CD4-positive, alpha-beta memory T cell (primary cell): ENCODE results near the gene NRXN3. TPM values are rescaled to one million over a fixed set of nuclear protein-coding genes. Genes with fewer than 3 reads are reported as not detected.

Source experiments
- CTCF ChIA-PET: fragments of 350-600 bp; sonication (Branson Sonifier 250); formaldehyde crosslinking; loops from one replicate; lab custom pipeline; 2021; ENCODE audit warnings: inconsistent platforms; ENCODE audit not compliant: partially characterized antibody; lab: Charles Lee
- POLR2A ChIA-PET: fragments of 350-600 bp; sonication (Branson Sonifier 250); formaldehyde crosslinking; loops from one replicate; lab custom pipeline; 2021; ENCODE audit not compliant: partially characterized antibody; lab: Charles Lee
- DNase-seq, 5 donors: peaks; one replicate each; pipeline versions ENCODE4 v3.0.0 to v3.0.0-alpha.2; 2020 to 2022; ENCODE audit warnings: mixed read lengths in 1 of 5
- H3K27ac ChIP-seq: one replicate; pipeline ENCODE4 v1.7.0; 2013; ENCODE audit warnings: low read depth, low read length
- H3K27me3 ChIP-seq: 2 replicates; pipeline ENCODE4 v1.7.0; 2013; ENCODE audit warnings: mild to moderate bottlenecking, low read length, moderate library complexity; ENCODE audit not compliant: insufficient read depth
- H3K36me3 ChIP-seq: 2 replicates; pipeline ENCODE4 v1.7.0; 2013; ENCODE audit warnings: mild to moderate bottlenecking, low read length, moderate library complexity; ENCODE audit not compliant: insufficient read depth
- H3K4me1 ChIP-seq: 2 replicates; pipeline ENCODE4 v1.7.0; 2013; ENCODE audit warnings: mild to moderate bottlenecking, low read length, moderate library complexity; ENCODE audit not compliant: insufficient read depth
- H3K4me3 ChIP-seq, 2 donors: one replicate each; pipeline ENCODE4 v1.7.0; 2013; ENCODE audit warnings: low read length in 2 of 2, mild to moderate bottlenecking in 1 of 2
- H3K9me3 ChIP-seq, 2 donors: one replicate each; pipeline ENCODE4 v1.7.0; 2013; ENCODE audit warnings: low read length in 2 of 2, control low read depth in 1 of 2; ENCODE audit not compliant: control insufficient read depth in 1 of 2
- H3K27ac Mint-ChIP-seq, 7 donors: one replicate each; pipeline ENCODE4 v1.8.0; 2020 to 2021; ENCODE audit warnings: mixed read lengths in 7 of 7, mild to moderate bottlenecking in 6 of 7, inconsistent platforms in 3 of 7, moderate library complexity in 3 of 7
- H3K27me3 Mint-ChIP-seq, 2 donors: one replicate each; pipeline ENCODE4 v1.8.0; 2020 to 2021; ENCODE audit warnings: mixed read lengths in 2 of 2
- H3K36me3 Mint-ChIP-seq, 2 donors: one replicate each; pipeline ENCODE4 v1.8.0; 2020 to 2021; ENCODE audit warnings: mixed read lengths in 2 of 2, inconsistent platforms in 1 of 2, mild to moderate bottlenecking in 1 of 2
- H3K4me1 Mint-ChIP-seq, 4 donors: one replicate each; pipeline ENCODE4 v1.8.0; 2020 to 2021; ENCODE audit warnings: mixed read lengths in 4 of 4, mild to moderate bottlenecking in 1 of 4
- H3K4me3 Mint-ChIP-seq, 8 donors: one replicate each; pipeline ENCODE4 v1.8.0; 2020 to 2021; ENCODE audit warnings: mixed read lengths in 8 of 8, mild to moderate bottlenecking in 7 of 8, moderate library complexity in 6 of 8, inconsistent platforms in 3 of 8
- H3K9me3 Mint-ChIP-seq, 8 donors: one replicate each; pipeline ENCODE4 v1.8.0; 2020 to 2021; ENCODE audit warnings: mixed read lengths in 8 of 8, mild to moderate bottlenecking in 5 of 8, inconsistent platforms in 3 of 8, moderate library complexity in 1 of 8
- intact Hi-C: fragments of 100-400 bp; cut with micrococcal nuclease; formaldehyde crosslinking; loops from one replicate; pipeline ENCODE4 v1.15.1; 2023
- polyA plus RNA-seq, 2 donors: library from polyadenylated mRNA; unstranded; fragments of 300-500 nt; fragmentation: Illumina TruSeq; gene quantifications; one replicate each; pipeline ENCODE4 v1.2.3, GENCODE V29; 2021
- total RNA-seq, 2 experiments: library from RNA; stranded (reverse); gene quantifications; one replicate each; pipeline ENCODE4 v1.2.3, GENCODE V29; 2021

The NRXN3 gene
- total and polyA plus RNA-seq, 4 experiments from 2014 or later: not detected

- Histone ChIP-seq H3K27me3 (no peaks in the 10 kb centered on the region), H3K9me3 (no peaks in the 10 kb centered on the region), H3K36me3 (no peaks in the 10 kb centered on the region), H3K4me1 (no peaks in the 10 kb centered on the region), H3K4me3 (no peak overlapping the region), H3K27ac (no peak overlapping the region)
- H3K9me3 Mint-ChIP-seq: peaks cover 0 to 6% (median 3%) of the 10 kb centered on the region in 8 donors
- no peaks in the 10 kb centered on the region for H3K36me3 Mint-ChIP-seq
- no peaks in the 10 kb centered on the region for H3K27me3 Mint-ChIP-seq
- POLR2A ChIA-PET: no interaction called here
- no peak overlapping the region for H3K4me3 Mint-ChIP-seq
- CTCF ChIA-PET: no interaction called here
- no peak overlapping the region for H3K27ac Mint-ChIP-seq
- no peak for DNase-seq
- intact Hi-C loops: no loop called here
- H3K4me1 Mint-ChIP-seq: no peaks in the 10 kb centered on the region
These were observed 1249.6 kb downstream of the NRXN3 start for GRCh38 chr14:79419571-79420327.

- ChIA-PET POLR2A (no interaction called here), CTCF (no interaction called here)
- intact Hi-C loops: no loop called here
- no peaks in the 10 kb centered on the region for H3K27me3 Mint-ChIP-seq
- Histone ChIP-seq H3K4me3 (no peak overlapping the region), H3K27me3 (no peaks in the 10 kb centered on the region), H3K36me3 (no peaks in the 10 kb centered on the region), H3K9me3 (no peaks in the 10 kb centered on the region), H3K4me1 (no peaks in the 10 kb centered on the region), H3K27ac (no peak overlapping the region)
- H3K4me3 Mint-ChIP-seq: no peak overlapping the region
- no peak for DNase-seq
- H3K4me1 Mint-ChIP-seq: no peaks in the 10 kb centered on the region
- H3K27ac Mint-ChIP-seq: no peak overlapping the region
- peaks cover 0 to 6% (median 3%) of the 10 kb centered on the region in 8 donors for H3K9me3 Mint-ChIP-seq
- no peaks in the 10 kb centered on the region for H3K36me3 Mint-ChIP-seq
These were observed 1250.6 kb downstream of the NRXN3 start for GRCh38 chr14:79420725-79421124.

- CTCF ChIA-PET: no interaction called here
- no peaks in the 10 kb centered on the region for H3K36me3 Mint-ChIP-seq
These were observed 1251.6 kb downstream of the NRXN3 start for GRCh38 chr14:79421811-79422210.

GRCh38 chr14:79424462-79424861 lies 1254.3 kb downstream of the NRXN3 start:
- Histone ChIP-seq H3K27me3 (no peaks in the 10 kb centered on the region), H3K9me3 (no peaks in the 10 kb centered on the region), H3K4me3 (no peak overlapping the region), H3K4me1 (no peaks in the 10 kb centered on the region), H3K27ac (no peak overlapping the region), H3K36me3 (no peaks in the 10 kb centered on the region)
- intact Hi-C loops: no loop called here
- no peaks in the 10 kb centered on the region for H3K36me3 Mint-ChIP-seq
- CTCF ChIA-PET: no interaction called here
- POLR2A ChIA-PET: no interaction called here
- no peak overlapping the region for H3K4me3 Mint-ChIP-seq
- H3K9me3 Mint-ChIP-seq: peaks cover 0 to 12% (median under 1%) of the 10 kb centered on the region in 8 donors
- DNase-seq: no peak
- H3K4me1 Mint-ChIP-seq: no peaks in the 10 kb centered on the region
- no peaks in the 10 kb centered on the region for H3K27me3 Mint-ChIP-seq
- H3K27ac Mint-ChIP-seq: no peak overlapping the region

More at GRCh38 chr14:79421811-79422210, 1251.6 kb downstream of the NRXN3 start:
- no peaks in the 10 kb centered on the region for H3K36me3 ChIP-seq
- H3K27me3 Mint-ChIP-seq: no peaks in the 10 kb centered on the region
- no peaks in the 10 kb centered on the region for H3K4me1 ChIP-seq
- no peaks in the 10 kb centered on the region for H3K9me3 ChIP-seq
- H3K27ac ChIP-seq: no peak overlapping the region
- H3K4me1 Mint-ChIP-seq: no peaks in the 10 kb centered on the region
- intact Hi-C loops: no loop called here
- POLR2A ChIA-PET: no interaction called here
- DNase-seq: no peak
- H3K9me3 Mint-ChIP-seq: peaks cover 0 to 7% (median 3%) of the 10 kb centered on the region in 8 donors
- no peak overlapping the region for H3K4me3 ChIP-seq
- no peak overlapping the region for H3K4me3 Mint-ChIP-seq
- no peaks in the 10 kb centered on the region for H3K27me3 ChIP-seq
- H3K27ac Mint-ChIP-seq: no peak overlapping the region

- Histone ChIP-seq H3K4me1 (no peaks in the 10 kb centered on the region), H3K36me3 (no peaks in the 10 kb centered on the region), H3K27me3 (no peaks in the 10 kb centered on the region), H3K9me3 (no peaks in the 10 kb centered on the region), H3K27ac (no peak overlapping the region), H3K4me3 (no peak overlapping the region)
- Mint-ChIP-seq H3K4me1 (no peaks in the 10 kb centered on the region), H3K9me3 (peaks cover 0 to 8% (median 3%) of the 10 kb centered on the region in 8 donors), H3K27me3 (no peaks in the 10 kb centered on the region), H3K36me3 (no peaks in the 10 kb centered on the region), H3K4me3 (no peak overlapping the region), H3K27ac (no peak overlapping the region)
- DNase-seq: no peak
- CTCF ChIA-PET: no interaction called here
- POLR2A ChIA-PET: no interaction called here
- intact Hi-C loops: no loop called here
These were observed 1256.1 kb downstream of the NRXN3 start for GRCh38 chr14:79426103-79426755.

GRCh38 chr14:79432640-79433039 lies 1262.5 kb downstream of the NRXN3 start:
- H3K27ac Mint-ChIP-seq: no peak overlapping the region
- no peak for DNase-seq
- H3K36me3 Mint-ChIP-seq: no peaks in the 10 kb centered on the region
- no peak overlapping the region for H3K27ac ChIP-seq
- no peaks in the 10 kb centered on the region for H3K36me3 ChIP-seq
- H3K4me3 Mint-ChIP-seq: no peak overlapping the region
- H3K9me3 ChIP-seq: no peaks in the 10 kb centered on the region
- no peaks in the 10 kb centered on the region for H3K27me3 Mint-ChIP-seq
- POLR2A ChIA-PET: no interaction called here
- H3K27me3 ChIP-seq: no peaks in the 10 kb centered on the region
- intact Hi-C loops: no loop called here
- H3K4me1 Mint-ChIP-seq: no peaks in the 10 kb centered on the region
- peaks cover 0 to 9% (median 3%) of the 10 kb centered on the region in 8 donors for H3K9me3 Mint-ChIP-seq
- no peak overlapping the region for H3K4me3 ChIP-seq
- CTCF ChIA-PET: no interaction called here
- no peaks in the 10 kb centered on the region for H3K4me1 ChIP-seq

GRCh38 chr14:79436335-79436734 lies 1266.2 kb downstream of the NRXN3 start:
- no peak overlapping the region for H3K27ac ChIP-seq
- no peak overlapping the region for H3K27ac Mint-ChIP-seq
- POLR2A ChIA-PET: no interaction called here
- CTCF ChIA-PET: no interaction called here
- H3K4me3 ChIP-seq: no peak overlapping the region
- no peaks in the 10 kb centered on the region for H3K27me3 Mint-ChIP-seq
- H3K4me1 ChIP-seq: no peaks in the 10 kb centered on the region
- no peaks in the 10 kb centered on the region for H3K9me3 ChIP-seq
- no peak overlapping the region for H3K4me3 Mint-ChIP-seq
- H3K9me3 Mint-ChIP-seq: peaks cover 0 to 7% (median 4%) of the 10 kb centered on the region in 8 donors
- no peaks in the 10 kb centered on the region for H3K27me3 ChIP-seq
- intact Hi-C loops: no loop called here
- no peak for DNase-seq
- H3K36me3 ChIP-seq: no peaks in the 10 kb centered on the region
- no peaks in the 10 kb centered on the region for H3K36me3 Mint-ChIP-seq
- H3K4me1 Mint-ChIP-seq: no peaks in the 10 kb centered on the region
